Loucy (cell line): ENCODE data around the gene C22orf15.

Experiments used
- H2AFZ ChIP-seq: fragments of 200-600 bp; sonication (generic); 2 replicates; pipeline ENCODE4 v1.6.0; 2016; ENCODE audit warnings: antibody characterized with exemption, mild to moderate bottlenecking, low read length, moderate library complexity
- H3F3A ChIP-seq: fragments of 200-600 bp; 2 replicates; pipeline ENCODE4 v1.6.0; 2016; ENCODE audit warnings: antibody characterized with exemption, low read depth, mild to moderate bottlenecking
- H3K27me3 ChIP-seq: fragments of 200-600 bp; sonication (generic); 2 replicates; pipeline ENCODE4 v1.6.1; 2014; ENCODE audit warnings: low read length, mild to moderate bottlenecking; ENCODE audit not compliant: insufficient read depth, poor library complexity, severe bottlenecking
- H3K36me3 ChIP-seq: fragments of 200-600 bp; sonication (generic); 2 replicates; pipeline ENCODE4 v1.6.1; 2016; ENCODE audit warnings: low read length; ENCODE audit not compliant: insufficient read depth
- H3K4me1 ChIP-seq: fragments of 200-600 bp; sonication (generic); 2 replicates; pipeline ENCODE4 v1.5.1; 2014; ENCODE audit warnings: low read length, mild to moderate bottlenecking; ENCODE audit not compliant: insufficient read depth, poor library complexity, severe bottlenecking
- H3K4me2 ChIP-seq: fragments of 200-600 bp; sonication (generic); 2 replicates; pipeline ENCODE4 v1.6.0; 2014; ENCODE audit warnings: antibody characterized with exemption, low read length, low read depth, mild to moderate bottlenecking; ENCODE audit not compliant: poor library complexity, severe bottlenecking
- H3K4me3 ChIP-seq: fragments of 200-600 bp; sonication (generic); 2 replicates; pipeline ENCODE4 v1.5.1; 2014; ENCODE audit warnings: low read length, mild to moderate bottlenecking, mixed read lengths; ENCODE audit not compliant: poor library complexity, severe bottlenecking
- H3K79me2 ChIP-seq: fragments of 200-600 bp; sonication (generic); 2 replicates; pipeline ENCODE4 v1.6.1; 2014; ENCODE audit warnings: low read length; ENCODE audit not compliant: insufficient read depth
- H3K9ac ChIP-seq: fragments of 200-600 bp; sonication (generic); 2 replicates; pipeline ENCODE4 v1.6.0; 2014; ENCODE audit warnings: mild to moderate bottlenecking, low read depth, low read length, moderate library complexity; ENCODE audit not compliant: poor library complexity, severe bottlenecking
- H3K9me2 ChIP-seq: fragments of 200-600 bp; sonication (generic); replicated peaks from 2 replicates; pipeline ENCODE4 v1.6.1; 2016; ENCODE audit warnings: low read depth, low read length, mixed read lengths
- H3K9me3 ChIP-seq: fragments of 200-600 bp; sonication (generic); 2 replicates; pipeline ENCODE4 v1.6.1; 2014; ENCODE audit warnings: mild to moderate bottlenecking, antibody characterized with exemption, low read length, low read depth; ENCODE audit not compliant: insufficient read depth
- H4K20me1 ChIP-seq: fragments of 200-600 bp; sonication (generic); 2 replicates; pipeline ENCODE4 v1.6.0; 2014; ENCODE audit warnings: antibody characterized with exemption, low read length, mild to moderate bottlenecking; ENCODE audit not compliant: insufficient read depth, poor library complexity, severe bottlenecking
- EZH2phosphoT487 ChIP-seq: fragments of 200-600 bp; IDR thresholded peaks from 2 replicates; pipeline ENCODE4 v1.6.1; 2018; ENCODE audit warnings: antibody characterized with exemption, mild to moderate bottlenecking, moderate library complexity, borderline replicate concordance
- TF ChIP-seq, protein P1 (sequence below): fragments of 200-600 bp; sonication (generic); conservative IDR thresholded peaks from 2 replicates; pipeline ENCODE4 v1.5.1; 2014; ENCODE audit warnings: mild to moderate bottlenecking, antibody characterized with exemption, low read length

C22orf15 gene

DNA sequence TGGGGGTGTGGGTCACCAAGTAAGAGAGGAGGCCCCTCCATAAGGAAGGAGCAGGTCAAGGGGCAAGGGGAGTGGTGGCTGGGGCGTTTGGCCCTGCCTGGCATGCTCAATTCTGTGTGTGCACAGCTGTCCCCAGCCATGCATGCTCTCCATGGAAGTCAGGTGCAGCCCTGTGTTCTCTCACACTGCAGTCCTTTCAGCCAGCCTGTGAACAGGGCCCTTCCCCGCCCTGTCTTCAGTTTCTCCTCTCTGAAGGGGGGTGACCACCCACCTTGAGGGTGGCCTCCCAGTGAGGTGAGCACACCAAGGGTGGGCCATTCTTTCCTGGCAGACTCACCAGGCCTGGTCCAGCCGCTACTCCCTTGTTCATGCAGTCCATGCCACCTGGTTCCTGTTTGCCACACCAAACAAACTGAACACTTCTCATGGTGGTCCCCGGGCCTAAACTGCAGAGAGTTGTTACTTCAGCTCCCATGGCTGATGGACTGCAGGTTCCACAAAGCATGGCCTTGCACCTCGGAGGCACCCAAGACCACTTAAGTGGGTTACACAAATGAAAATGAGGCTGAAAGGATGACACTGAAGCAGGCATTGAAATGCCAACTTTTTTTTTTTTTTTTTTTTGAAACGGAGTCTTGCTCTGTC lies 6.7 kb downstream of the C22orf15 start:
- Histone ChIP-seq H4K20me1 (no peaks in the 10 kb centered on the region), H3K36me3 (no peaks in the 10 kb centered on the region), H3K9ac (no peak overlapping the region), H3K4me3 (no peak overlapping the region), H3K9me3 (no peaks in the 10 kb centered on the region), H3K4me2 (no peak overlapping the region), H3K4me1 (peaks cover 12% of the 10 kb centered on the region), H3K27me3 (no peaks in the 10 kb centered on the region), H3K79me2 (no peaks in the 10 kb centered on the region), H3F3A (no peaks in the 10 kb centered on the region), H2AFZ (no peak overlapping the region), H3K9me2 (no peaks in the 10 kb centered on the region)
- no peak for TF ChIP-seq EZH2phosphoT487
- TF ChIP-seq, protein P1, sequence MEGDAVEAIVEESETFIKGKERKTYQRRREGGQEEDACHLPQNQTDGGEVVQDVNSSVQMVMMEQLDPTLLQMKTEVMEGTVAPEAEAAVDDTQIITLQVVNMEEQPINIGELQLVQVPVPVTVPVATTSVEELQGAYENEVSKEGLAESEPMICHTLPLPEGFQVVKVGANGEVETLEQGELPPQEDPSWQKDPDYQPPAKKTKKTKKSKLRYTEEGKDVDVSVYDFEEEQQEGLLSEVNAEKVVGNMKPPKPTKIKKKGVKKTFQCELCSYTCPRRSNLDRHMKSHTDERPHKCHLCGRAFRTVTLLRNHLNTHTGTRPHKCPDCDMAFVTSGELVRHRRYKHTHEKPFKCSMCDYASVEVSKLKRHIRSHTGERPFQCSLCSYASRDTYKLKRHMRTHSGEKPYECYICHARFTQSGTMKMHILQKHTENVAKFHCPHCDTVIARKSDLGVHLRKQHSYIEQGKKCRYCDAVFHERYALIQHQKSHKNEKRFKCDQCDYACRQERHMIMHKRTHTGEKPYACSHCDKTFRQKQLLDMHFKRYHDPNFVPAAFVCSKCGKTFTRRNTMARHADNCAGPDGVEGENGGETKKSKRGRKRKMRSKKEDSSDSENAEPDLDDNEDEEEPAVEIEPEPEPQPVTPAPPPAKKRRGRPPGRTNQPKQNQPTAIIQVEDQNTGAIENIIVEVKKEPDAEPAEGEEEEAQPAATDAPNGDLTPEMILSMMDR: no peak

DNA sequence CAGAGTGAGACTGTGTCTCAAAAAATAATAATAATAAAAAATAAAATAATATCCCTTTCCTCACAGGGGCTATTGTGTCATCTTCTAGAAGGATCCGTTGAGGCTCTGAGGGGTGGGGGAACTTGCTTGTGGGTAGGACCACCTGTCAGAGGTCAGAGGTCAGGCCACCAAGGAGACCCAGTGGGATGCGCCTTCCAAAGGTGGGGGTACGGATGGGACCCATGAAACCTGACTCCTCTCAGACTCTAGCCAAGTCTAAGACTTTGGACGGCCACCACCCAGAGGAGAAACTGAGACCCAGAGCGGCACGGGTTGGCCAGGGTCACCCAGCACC lies 9.5 kb downstream of the C22orf15 start:
- Histone ChIP-seq H3K9ac (no peak overlapping the region), H3K4me1 (peaks cover 5% of the 10 kb centered on the region), H3K9me3 (no peaks in the 10 kb centered on the region), H3K79me2 (no peaks in the 10 kb centered on the region), H3K36me3 (no peaks in the 10 kb centered on the region), H3K4me2 (peak overlapping the region; percentile 33), H3K27me3 (no peaks in the 10 kb centered on the region), H3K9me2 (no peaks in the 10 kb centered on the region), H3F3A (no peaks in the 10 kb centered on the region), H3K4me3 (peak overlapping the region; percentile 20), H4K20me1 (no peaks in the 10 kb centered on the region), H2AFZ (no peak overlapping the region)
- TF ChIP-seq, protein P1: no peak
- no peak for TF ChIP-seq EZH2phosphoT487

DNA sequence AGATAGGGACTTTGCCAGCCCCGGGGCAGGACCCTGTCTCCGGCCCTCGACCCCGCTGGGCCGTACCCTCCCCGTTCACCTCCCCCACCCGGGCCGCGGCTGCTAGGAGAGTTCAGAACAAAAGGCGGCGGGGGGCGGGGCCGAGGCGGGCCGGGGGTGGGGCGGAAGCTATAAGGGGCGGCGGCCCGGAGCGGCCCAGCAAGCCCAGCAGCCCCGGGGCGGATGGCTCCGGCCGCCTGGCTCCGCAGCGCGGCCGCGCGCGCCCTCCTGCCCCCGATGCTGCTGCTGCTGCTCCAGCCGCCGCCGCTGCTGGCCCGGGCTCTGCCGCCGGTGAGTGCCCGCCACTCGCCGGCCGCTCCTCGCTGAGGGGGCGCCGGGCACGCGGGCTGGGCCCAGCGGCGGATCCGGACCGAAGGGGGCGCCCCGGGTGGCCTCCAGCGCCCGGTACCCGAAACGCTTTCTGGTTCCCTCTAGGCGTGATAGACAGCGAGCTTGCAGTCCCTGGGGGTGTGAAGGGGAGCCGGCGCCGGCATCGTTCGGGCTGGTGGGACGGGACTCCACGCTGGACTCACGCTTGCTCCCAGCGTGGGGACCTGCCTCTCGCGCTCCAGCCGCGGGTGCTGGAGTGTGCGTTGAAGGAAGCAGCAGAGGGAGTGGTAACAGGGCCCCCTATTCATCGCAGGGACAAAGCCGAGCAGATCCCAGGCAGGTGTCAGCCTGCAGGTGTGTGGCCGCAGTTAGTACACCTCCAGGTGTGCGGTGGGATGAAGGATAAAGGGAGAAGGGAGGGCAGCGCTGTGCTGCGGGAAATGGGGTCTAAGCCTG lies 10.1 kb downstream of the C22orf15 start, which contains the start of gene MMP11:
MMP11 (plus strand) TSS at position 201 of the 825 bp plus-strand sequence; CDS start at position 223, 22 bp downstream.
- Histone ChIP-seq H3K9me3 (no peaks in the 10 kb centered on the region), H3F3A (no peaks in the 10 kb centered on the region), H3K9ac (no peak within 1 kb of the TSS), H3K4me3 (peak within 1 kb of the TSS; percentile 20), H4K20me1 (no peaks in the 10 kb centered on the region), H3K4me2 (peak within 1 kb of the TSS; percentile 33), H3K4me1 (peaks cover 5% of the 10 kb centered on the region), H3K9me2 (no peaks in the 10 kb centered on the region), H3K27me3 (no peaks in the 10 kb centered on the region), H2AFZ (no peak within 1 kb of the TSS; the same call in 1 of the 2 replicates), H3K36me3 (no peaks in the 10 kb centered on the region), H3K79me2 (no peaks in the 10 kb centered on the region)
- TF ChIP-seq EZH2phosphoT487: no peak
- TF ChIP-seq, protein P1: no peak
